Endothelial cell of umbilical vein (primary cell): ENCODE results near the gene LYZL4.

Experiments used
- CTCF ChIP-seq, 2 donors: IDR thresholded peaks; 1 replicate in 1 of 2; 2 replicates in 1 of 2; pipeline ENCODE4 v1.5.1; 2011; ENCODE audit warnings: low read length in 2 of 2, mild to moderate bottlenecking in 2 of 2, moderate library complexity in 2 of 2, control low read depth in 1 of 2, inconsistent platforms in 1 of 2, low read depth in 1 of 2; ENCODE audit not compliant: insufficient read depth in 1 of 2; ENCODE audit errors: extremely low read depth in 1 of 2
- EZH2 ChIP-seq: IDR thresholded peaks from 2 replicates; pipeline ENCODE4 v1.6.1; 2012; ENCODE audit warnings: borderline replicate concordance, low read depth, mild to moderate bottlenecking, moderate library complexity, low read length, inconsistent platforms; ENCODE audit not compliant: severe bottlenecking
- FOS ChIP-seq: IDR thresholded peaks from 2 replicates; pipeline ENCODE4 v1.6.1; 2011; ENCODE audit warnings: mild to moderate bottlenecking, low read length, moderate library complexity, borderline replicate concordance; ENCODE audit not compliant: insufficient read depth
- JUN ChIP-seq: IDR thresholded peaks from 2 replicates; pipeline ENCODE4 v1.6.1; 2011; ENCODE audit warnings: borderline replicate concordance, low read depth; ENCODE audit not compliant: insufficient read length, insufficient read depth
- POLR2A ChIP-seq: IDR thresholded peaks from 2 replicates; pipeline ENCODE4 v1.6.1; 2012; ENCODE audit warnings: low read depth, mild to moderate bottlenecking, control low read depth, low read length
- POLR2AphosphoS5 ChIP-seq: IDR thresholded peaks from 2 replicates; pipeline ENCODE4 v1.6.1; 2012; ENCODE audit warnings: low read depth, mild to moderate bottlenecking, control low read depth, low read length, moderate library complexity; ENCODE audit not compliant: insufficient read depth
- TF ChIP-seq, protein P1 (sequence below): IDR thresholded peaks from 2 replicates; pipeline ENCODE4 v1.6.1; 2011; ENCODE audit not compliant: insufficient read depth, insufficient read length

DNA sequence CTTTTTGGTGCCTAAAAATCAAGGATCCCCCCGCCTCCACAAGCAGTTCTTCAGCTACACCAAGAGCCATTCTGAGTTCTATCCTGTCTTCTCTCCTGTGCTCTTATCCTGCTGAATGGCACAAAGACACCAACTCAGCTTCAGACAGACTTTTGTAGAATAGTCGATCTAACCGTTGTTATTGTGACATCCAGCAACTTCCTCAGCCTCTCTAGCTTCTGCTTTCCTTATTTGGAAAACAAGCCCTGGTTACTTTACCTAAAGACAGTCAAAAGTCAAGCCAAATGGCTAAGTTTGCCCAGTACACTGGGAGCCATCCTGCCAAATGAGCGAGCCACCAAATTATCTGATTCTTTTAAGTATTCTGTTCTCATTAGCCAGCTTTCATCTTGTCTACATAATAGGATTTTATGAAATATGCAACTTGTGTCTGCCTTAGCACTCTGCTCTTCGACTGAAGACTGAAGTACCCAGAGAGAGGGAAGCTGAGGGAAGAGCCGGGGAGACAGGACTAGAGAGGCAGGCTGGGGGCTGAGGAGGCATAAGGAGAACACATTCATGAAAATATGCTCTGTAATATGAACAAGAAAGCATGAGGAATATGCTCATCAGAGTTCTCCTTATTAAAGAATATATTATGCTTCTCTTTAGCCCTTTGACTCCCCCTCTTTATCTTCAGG lies 35.1 kb downstream of the LYZL4 start:
- TF ChIP-seq CTCF (IDR thresholded peaks at IDR 0.05; ENCODE audit: extremely low read depth in 1 of 2, insufficient read depth in 1 of 2, low read depth in 1 of 2, low read length in 2 of 2) (no peak), EZH2 (no peak), POLR2A (no peak), POLR2AphosphoS5 (no peak), FOS (no peak), JUN (no peak)
- TF ChIP-seq, protein P1, sequence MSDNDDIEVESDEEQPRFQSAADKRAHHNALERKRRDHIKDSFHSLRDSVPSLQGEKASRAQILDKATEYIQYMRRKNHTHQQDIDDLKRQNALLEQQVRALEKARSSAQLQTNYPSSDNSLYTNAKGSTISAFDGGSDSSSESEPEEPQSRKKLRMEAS = no peak
